Common myeloid progenitor, CD34-positive (primary cell): ENCODE results near the gene POLD1.

Experiments
- CTCF ChIA-PET: fragments of 350-600 bp; sonication (Branson Sonifier 250); formaldehyde crosslinking; loops from one replicate; lab custom pipeline; 2021; ENCODE audit warnings: antibody characterized with exemption; lab: Charles Lee
- POLR2A ChIA-PET: fragments of 350-600 bp; sonication (Branson Sonifier 250); formaldehyde crosslinking; loops from one replicate; lab custom pipeline; 2021; ENCODE audit warnings: antibody characterized with exemption; lab: Charles Lee
- DNase-seq, 3 donors: peaks; one replicate each; pipeline versions ENCODE4 v3.0.0 to v3.0.0-alpha.2; 2013
- H3K27ac ChIP-seq, 2 experiments: 1 replicate in 1 of 2; 2 replicates in 1 of 2; pipeline ENCODE4 v1.7.0; 2013; ENCODE audit warnings: inconsistent platforms in 2 of 2, low read length in 2 of 2, mild to moderate bottlenecking in 2 of 2, low read depth in 1 of 2, moderate library complexity in 1 of 2; ENCODE audit not compliant: severe bottlenecking in 2 of 2, insufficient read depth in 1 of 2, poor library complexity in 1 of 2
- H3K27me3 ChIP-seq, 5 experiments: replicated peaks in 2 of 5; 1 replicate in 3 of 5; 2 replicates in 2 of 5; pipeline versions ENCODE4 v1.6.1 to v1.7.0; 2013; ENCODE audit warnings: low read length in 4 of 5, mild to moderate bottlenecking in 2 of 5, moderate library complexity in 2 of 5, inconsistent platforms in 1 of 5; ENCODE audit not compliant: insufficient read depth in 5 of 5, control insufficient read depth in 4 of 5
- H3K36me3 ChIP-seq, 4 experiments: 1 replicate in 2 of 4; 2 replicates in 2 of 4; pipeline versions ENCODE4 v1.6.1 to v1.7.0; 2013; ENCODE audit warnings: low read length in 3 of 4, control low read depth in 1 of 4, mild to moderate bottlenecking in 1 of 4; ENCODE audit not compliant: control insufficient read depth in 4 of 4, insufficient read depth in 4 of 4
- H3K4me1 ChIP-seq, 4 experiments: 1 replicate in 3 of 4; 2 replicates in 1 of 4; pipeline versions ENCODE4 v1.6.1 to v1.7.1; 2013; ENCODE audit warnings: low read length in 3 of 4, mild to moderate bottlenecking in 3 of 4, control low read depth in 1 of 4, inconsistent platforms in 1 of 4, moderate library complexity in 1 of 4; ENCODE audit not compliant: control insufficient read depth in 4 of 4, insufficient read depth in 4 of 4; ENCODE audit errors: control extremely low read depth in 1 of 4
- H3K4me3 ChIP-seq, 7 experiments: 1 replicate in 4 of 7; 2 replicates in 3 of 7; pipeline versions ENCODE4 v1.5.1 to v1.7.0; 2013; ENCODE audit warnings: mild to moderate bottlenecking in 7 of 7, low read length in 6 of 7, moderate library complexity in 6 of 7, inconsistent platforms in 2 of 7, low read depth in 2 of 7, control low read depth in 1 of 7; ENCODE audit not compliant: insufficient read depth in 4 of 7, control insufficient read depth in 1 of 7; ENCODE audit errors: extremely low read depth in 1 of 7
- H3K9me3 ChIP-seq, 5 experiments: 1 replicate in 4 of 5; 2 replicates in 1 of 5; pipeline versions ENCODE4 v1.6.1 to v1.7.1; 2013; ENCODE audit warnings: low read length in 4 of 5, mild to moderate bottlenecking in 2 of 5, inconsistent platforms in 1 of 5, low read depth in 1 of 5, moderate library complexity in 1 of 5; ENCODE audit not compliant: control insufficient read depth in 4 of 5, insufficient read depth in 2 of 5; ENCODE audit errors: control extremely low read depth in 1 of 5
- WGBS: methylation state at CpG from one replicate; pipeline ENCODE4 v1.1.5; 2013; ENCODE audit not compliant: insufficient coverage; 5-methylcytosine and 5-hydroxymethylcytosine counted together

POLD1 gene

GRCh38 chr19:50425581-50425980, 41.4 kb downstream of the POLD1 start:
- no peaks in the 10 kb centered on the region for H3K9me3 ChIP-seq
- 33% methylated on average over 3 of the region's 7 CpGs for WGBS
- POLR2A ChIA-PET, result no interaction called here
- H3K27me3 ChIP-seq, result peaks cover 0 to 5% (median 0%) of the 10 kb centered on the region in 5 experiments
- no peaks in the 10 kb centered on the region for H3K36me3 ChIP-seq
- CTCF ChIA-PET, result interaction anchor here (1.4 kb wide), 1 partner anchor 57 kb away, joined by 4 read pairs; no protein-coding TSS in a partner anchor
- peaks cover 0 to 17% (median 13%) of the 10 kb centered on the region in 4 experiments for H3K4me1 ChIP-seq
- no peak overlapping the region for H3K27ac ChIP-seq
- H3K4me3 ChIP-seq, result no peak overlapping the region
- no peak for DNase-seq

- no peak for DNase-seq
- H3K27me3 ChIP-seq, result peaks cover 0 to under 1% (median 0%) of the 10 kb centered on the region in 5 experiments
- no peaks in the 10 kb centered on the region for H3K36me3 ChIP-seq
- ChIA-PET CTCF (interaction anchor here (0.6 to 3.1 kb wide), 5 partner anchors 12 to 69 kb away, joined by 3 to 9 read pairs (median 3); no protein-coding TSS in a partner anchor), POLR2A (no interaction called here)
- no peak overlapping the region for H3K27ac ChIP-seq
- peak overlapping the region in 6 of 7 experiments; percentile 11 to 73 (median 54) for H3K4me3 ChIP-seq
- 98% methylated on average over 17 of the region's 26 CpGs for WGBS
- peaks cover 0 to 30% (median 25%) of the 10 kb centered on the region in 4 experiments for H3K4me1 ChIP-seq
- H3K9me3 ChIP-seq, result no peaks in the 10 kb centered on the region
Measured at GRCh38 chr19:50427318-50427925, 43.3 kb downstream of the POLD1 start.

- CTCF ChIA-PET, result interaction anchor here (1.0 to 3.1 kb wide), 6 partner anchors 13 to 70 kb away, joined by 3 to 9 read pairs (median 4); no protein-coding TSS in a partner anchor
- POLR2A ChIA-PET, result no interaction called here
- WGBS, result 7% methylated on average over 32 of the region's 38 CpGs
Measured at GRCh38 chr19:50427997-50428425, 43.9 kb downstream of the POLD1 start.

GRCh38 chr19:50428772-50429463, 44.8 kb downstream of the POLD1 start:
- Histone ChIP-seq H3K4me3 (no peak overlapping the region), H3K4me1 (peaks cover 0 to 36% (median 31%) of the 10 kb centered on the region in 4 experiments), H3K27me3 (no peaks in the 10 kb centered on the region), H3K36me3 (no peaks in the 10 kb centered on the region), H3K9me3 (no peaks in the 10 kb centered on the region), H3K27ac (no peak overlapping the region)
- POLR2A ChIA-PET, result no interaction called here
- CTCF ChIA-PET, result interaction anchor here (1.1 to 3.1 kb wide), 5 partner anchors 14 to 71 kb away, joined by 3 to 9 read pairs (median 4); no protein-coding TSS in a partner anchor
- WGBS, result 84% methylated on average over 4 of the region's 7 CpGs
- no peak for DNase-seq

More at GRCh38 chr19:50427997-50428425, 43.9 kb downstream of the POLD1 start:
- peak; percentile 89 to 92 (median 90) for DNase-seq
- peaks cover 0 to 35% (median 30%) of the 10 kb centered on the region in 4 experiments for H3K4me1 ChIP-seq
- no peaks in the 10 kb centered on the region for H3K36me3 ChIP-seq
- no peak overlapping the region for H3K27ac ChIP-seq
- H3K27me3 ChIP-seq, result no peaks in the 10 kb centered on the region
- no peaks in the 10 kb centered on the region for H3K9me3 ChIP-seq
- peak overlapping the region; percentile 11 to 73 (median 50) for H3K4me3 ChIP-seq

- H3K4me3 ChIP-seq, result peak overlapping the region in 6 of 7 experiments; percentile 64 to 86 (median 67)
- 76% methylated on average over 8 of the region's 13 CpGs for WGBS
- no peaks in the 10 kb centered on the region for H3K9me3 ChIP-seq
- POLR2A ChIA-PET, result no interaction called here
- H3K27me3 ChIP-seq, result no peaks in the 10 kb centered on the region
- CTCF ChIA-PET, result interaction anchor here (1.6 kb wide), 1 partner anchor 30 kb away, joined by 6 read pairs; no protein-coding TSS in a partner anchor
- H3K27ac ChIP-seq, result peak overlapping the region; percentile 40 to 75
- no peaks in the 10 kb centered on the region for H3K36me3 ChIP-seq
- DNase-seq, result peak in 1 of 3 donors; percentile 33
- peaks cover 0 to 36% (median 33%) of the 10 kb centered on the region in 4 experiments for H3K4me1 ChIP-seq
Measured at GRCh38 chr19:50430888-50431342, 46.8 kb downstream of the POLD1 start.

GRCh38 chr19:50431343-50432220, 47.4 kb downstream of the POLD1 start:
- POLR2A ChIA-PET, result interaction anchor here (0.6 kb wide), 1 partner anchor 39 kb away, joined by 3 read pairs; no protein-coding TSS in a partner anchor

More at GRCh38 chr19:50431343-50432220, 47.4 kb downstream of the POLD1 start:
- Histone ChIP-seq H3K27me3 (peaks cover 0 to 1% (median 0%) of the 10 kb centered on the region in 5 experiments), H3K27ac (peak overlapping the region; percentile 40 to 75), H3K36me3 (no peaks in the 10 kb centered on the region), H3K9me3 (no peaks in the 10 kb centered on the region), H3K4me3 (peak overlapping the region; percentile 42 to 86 (median 68)), H3K4me1 (peaks cover 0 to 36% (median 33%) of the 10 kb centered on the region in 4 experiments)
- CTCF ChIA-PET, result interaction anchor here (1.6 kb wide), 1 partner anchor 29 kb away, joined by 6 read pairs; no protein-coding TSS in a partner anchor
- 0% methylated on average over 11 of the region's 54 CpGs for WGBS
- peak; percentile 87 to 92 (median 91) for DNase-seq
